IMR-90 (cell line): ENCODE results near the gene HAND2. TPM values are rescaled to one million over a fixed set of nuclear protein-coding genes. Genes with fewer than 3 reads are reported as not detected.

ENCODE experiments used
- ATAC-seq: fragments of 200-7000 bp; cut with Tn5 transposase; 2 replicates; pipeline ENCODE4 v1.9.1; 2020; ENCODE audit warnings: low read depth, mild to moderate bottlenecking, moderate library complexity
- BruUV-seq: library from RNA; stranded (reverse); fragments of 400-500 nt; replicated peaks from 2 replicates; lab custom pipeline; 2021; lab: Mats Ljungman, UMichigan
- CTCF ChIA-PET: fragments of 300-600 bp; formaldehyde crosslinking; extraction: SDS; loops from one replicate; lab custom pipeline; 2021; ENCODE audit warnings: antibody characterized with exemption; lab: Yijun Ruan, JAX
- POLR2A ChIA-PET: fragments of 300-600 bp; sonication (Branson Sonifier 250); formaldehyde crosslinking; loops from one replicate; lab custom pipeline; 2022; ENCODE audit warnings: antibody characterized with exemption; ENCODE audit not compliant: unreplicated experiment; lab: Charles Lee
- DNase-seq: peaks from one replicate; pipeline ENCODE4 v3.0.0; 2013
- H2AFZ ChIP-seq: replicated peaks from 2 replicates; pipeline ENCODE3; 2013; ENCODE audit warnings: low read length, mild to moderate bottlenecking; ENCODE audit not compliant: poor library complexity
- H2AK5ac ChIP-seq: 2 replicates; pipeline ENCODE4 v1.6.1; 2013; ENCODE audit warnings: low read depth, low read length, inconsistent platforms
- H2AK9ac ChIP-seq: replicated peaks from 2 replicates; pipeline ENCODE3; 2013; ENCODE audit warnings: mild to moderate bottlenecking, low read depth, low read length, moderate library complexity; ENCODE audit not compliant: poor library complexity
- H2BK120ac ChIP-seq: 2 replicates; pipeline ENCODE4 v1.6.1; 2013; ENCODE audit warnings: low read depth, low read length, inconsistent platforms
- H2BK15ac ChIP-seq: 3 replicates; pipeline ENCODE4 v1.6.1; 2013; ENCODE audit warnings: low read depth, low read length, inconsistent platforms
- H2BK20ac ChIP-seq: 2 replicates; pipeline ENCODE4 v1.6.1; 2013; ENCODE audit warnings: low read depth, mild to moderate bottlenecking, inconsistent platforms, low read length, moderate library complexity
- H2BK5ac ChIP-seq: 2 replicates; pipeline ENCODE4 v1.6.1; 2013; ENCODE audit warnings: mild to moderate bottlenecking, low read depth, low read length, inconsistent platforms; ENCODE audit not compliant: poor library complexity, severe bottlenecking
- H3K14ac ChIP-seq: replicated peaks from 2 replicates; pipeline ENCODE4 v1.6.1; 2013; ENCODE audit warnings: low read depth, low read length, inconsistent platforms
- H3K18ac ChIP-seq: 2 replicates; pipeline ENCODE4 v1.6.1; 2013; ENCODE audit warnings: low read depth, low read length, control low read depth
- H3K23ac ChIP-seq: 2 replicates; pipeline ENCODE4 v1.6.1; 2013; ENCODE audit warnings: low read depth, low read length, inconsistent platforms
- H3K27ac ChIP-seq: 2 replicates; pipeline ENCODE4 v1.5.1; 2013; ENCODE audit warnings: mild to moderate bottlenecking, control low read depth, low read length; ENCODE audit not compliant: insufficient read depth
- H3K27me3 ChIP-seq: 2 replicates; pipeline ENCODE4 v1.6.1; 2013; ENCODE audit warnings: low read length; ENCODE audit not compliant: control insufficient read depth, insufficient read depth
- H3K36me3 ChIP-seq: 2 replicates; pipeline ENCODE4 v1.6.1; 2013; ENCODE audit warnings: low read length, mixed read lengths; ENCODE audit not compliant: control insufficient read depth, insufficient read depth
- H3K4ac ChIP-seq: 2 replicates; pipeline ENCODE4 v1.6.1; 2013; ENCODE audit warnings: low read depth, low read length, inconsistent platforms
- H3K4me1 ChIP-seq: 2 replicates; pipeline ENCODE4 v1.6.1; 2013; ENCODE audit warnings: low read length, mixed read lengths; ENCODE audit not compliant: control insufficient read depth, insufficient read depth
- H3K4me2 ChIP-seq: 2 replicates; pipeline ENCODE4 v1.6.1; 2013; ENCODE audit warnings: low read depth, mild to moderate bottlenecking, control low read depth, low read length, moderate library complexity
- H3K4me3 ChIP-seq: 2 replicates; pipeline ENCODE4 v1.5.1; 2013; ENCODE audit warnings: low read depth, mild to moderate bottlenecking, control low read depth, low read length, moderate library complexity; ENCODE audit not compliant: insufficient read depth
- H3K56ac ChIP-seq: 2 replicates; pipeline ENCODE4 v1.6.1; 2013; ENCODE audit warnings: low read length, inconsistent platforms; ENCODE audit not compliant: insufficient read depth; ENCODE audit errors: extremely low read depth
- H3K79me1 ChIP-seq, 2 experiments: 2 replicates each; pipeline ENCODE4 v1.6.1; 2013; ENCODE audit warnings: low read length in 2 of 2, inconsistent platforms in 1 of 2, low read depth in 1 of 2
- H3K9ac ChIP-seq: 2 replicates; pipeline ENCODE4 v1.6.1; 2013; ENCODE audit warnings: low read depth, low read length, control low read depth
- H3K9me1 ChIP-seq: 2 replicates; pipeline ENCODE4 v1.6.1; 2013; ENCODE audit warnings: low read length, inconsistent platforms; ENCODE audit not compliant: insufficient read depth
- H3K9me3 ChIP-seq: 2 replicates; pipeline ENCODE4 v1.6.1; 2013; ENCODE audit warnings: low read length; ENCODE audit not compliant: control insufficient read depth, insufficient read depth
- H4K20me1 ChIP-seq: 2 replicates; pipeline ENCODE4 v1.6.1; 2013; ENCODE audit warnings: low read length, inconsistent platforms; ENCODE audit not compliant: insufficient read depth
- H4K5ac ChIP-seq: 2 replicates; pipeline ENCODE4 v1.6.1; 2013; ENCODE audit warnings: mild to moderate bottlenecking, low read depth, low read length, control low read depth
- H4K8ac ChIP-seq, 2 experiments: 2 replicates each; pipeline ENCODE4 v1.6.1; 2013; ENCODE audit warnings: low read depth in 2 of 2, low read length in 2 of 2, control low read depth in 1 of 2, inconsistent platforms in 1 of 2
- H4K91ac ChIP-seq: 2 replicates; pipeline ENCODE4 v1.6.1; 2013; ENCODE audit warnings: low read depth, low read length, inconsistent platforms; ENCODE audit not compliant: insufficient read depth
- CHD1 ChIP-seq: IDR thresholded peaks from 2 replicates; pipeline ENCODE4 v1.6.1; 2012; ENCODE audit warnings: low read depth, low read length, improper control_type of control experiment
- ELK1 ChIP-seq: fragments of 150-350 bp; IDR thresholded peaks from 2 replicates; pipeline ENCODE4 v1.6.1; 2016; ENCODE audit warnings: low read depth, mild to moderate bottlenecking, low read length, moderate library complexity, borderline replicate concordance
- MAFK ChIP-seq: IDR thresholded peaks from 2 replicates; pipeline ENCODE4 v1.6.1; 2012; ENCODE audit warnings: low read depth, low read length, improper control_type of control experiment
- MAZ ChIP-seq: IDR thresholded peaks from 2 replicates; pipeline ENCODE4 v1.6.1; 2012; ENCODE audit warnings: low read depth, mild to moderate bottlenecking, low read length, improper control_type of control experiment, moderate library complexity, borderline replicate concordance
- MXI1 ChIP-seq: IDR thresholded peaks from 2 replicates; pipeline ENCODE4 v1.6.1; 2012; ENCODE audit warnings: low read depth, mild to moderate bottlenecking, low read length, moderate library complexity, borderline replicate concordance
- POLR2A ChIP-seq: IDR thresholded peaks from 2 replicates; pipeline ENCODE4 v1.6.1; 2012; ENCODE audit warnings: mild to moderate bottlenecking, low read depth, low read length
- RAD21 ChIP-seq: IDR thresholded peaks from 2 replicates; pipeline ENCODE4 v1.6.1; 2012; ENCODE audit warnings: low read length, improper control_type of control experiment
- RCOR1 ChIP-seq: IDR thresholded peaks from 2 replicates; pipeline ENCODE4 v1.6.1; 2012; ENCODE audit warnings: mild to moderate bottlenecking, low read length, improper control_type of control experiment; ENCODE audit not compliant: insufficient replicate concordance
- RFX5 ChIP-seq: IDR thresholded peaks from 2 replicates; pipeline ENCODE4 v1.8.0; 2012; ENCODE audit warnings: low read depth, mild to moderate bottlenecking, low read length, moderate library complexity
- SMC3 ChIP-seq: fragments of 150-350 bp; IDR thresholded peaks from 2 replicates; pipeline ENCODE4 v1.6.1; 2016; ENCODE audit warnings: low read depth, mild to moderate bottlenecking, antibody characterized with exemption, low read length, moderate library complexity
- USF2 ChIP-seq: fragments of 150-350 bp; IDR thresholded peaks from 2 replicates; pipeline ENCODE4 v1.6.1; 2017; ENCODE audit warnings: mild to moderate bottlenecking, antibody characterized with exemption, low read length, low read depth
- WGBS, 2 experiments: methylation state at CpG; one replicate each; pipeline versions ENCODE4 v1.1.5 to v1.1.7; 2013; ENCODE audit warnings: missing lambda C conversion rate in 2 of 2; ENCODE audit not compliant: insufficient read length in 1 of 2; ENCODE audit errors: extremely low coverage in 2 of 2; 5-methylcytosine and 5-hydroxymethylcytosine counted together
- dilution Hi-C: fragments of 300-500 bp; cut with HindIII; formaldehyde crosslinking; loops from one replicate; pipeline ENCODE4 v1.14.3; 2018; ENCODE audit warnings: low sequenced_read_pairs; ENCODE audit not compliant: unreplicated experiment
- in situ Hi-C: fragments of 300-500 bp; cut with MboI; formaldehyde crosslinking; loops from 3 replicates; pipeline ENCODE4 v1.14.3; 2019; ENCODE audit warnings: low sequenced_read_pairs, inconsistent platforms, mixed read lengths
- intact Hi-C: fragments of 100-400 bp; cut with micrococcal nuclease; formaldehyde crosslinking; loops from 2 replicates; pipeline ENCODE4 v1.10.0; 2022
- polyA plus RNA-seq, 3 experiments: library from polyadenylated mRNA; depleted of rRNA; stranded (reverse); fragments of >200 nt; gene quantifications; 2 replicates each; pipeline ENCODE4 v1.2.3, GENCODE V29; 2012; ENCODE audit warnings: low replicate concordance in 1 of 3
- total RNA-seq: library from RNA; depleted of rRNA; stranded (reverse); fragments of >200 nt; gene quantifications from 2 replicates; pipeline ENCODE4 v1.2.3, GENCODE V29; 2012

HAND2 gene
- total and polyA plus RNA-seq, 2 of the 4 experiments (the other 2 are of a cell fraction), result 0.36 to 0.97 TPM

- no peak for DNase-seq
- in situ Hi-C loops (loop anchor here (10.0 to 25.0 kb wide), 3 partner anchors 475 to 803 kb away; no protein-coding TSS in a partner anchor), dilution Hi-C loops (no loop called here), intact Hi-C loops (no loop called here)
- no peak overlapping the region for H4K91ac ChIP-seq
- TF ChIP-seq RCOR1 (no peak), RAD21 (no peak), MAZ (no peak), ELK1 (no peak), CHD1 (no peak), USF2 (no peak), RFX5 (no peak), MAFK (no peak), SMC3 (no peak), POLR2A (no peak), MXI1 (no peak)
- ChIA-PET POLR2A (interaction anchor here (0.7 kb wide), 1 partner anchor 89 kb away, joined by 3 read pairs; no protein-coding TSS in a partner anchor), CTCF (interaction anchor here (1.2 to 1.3 kb wide), 2 partner anchors 88 kb away, joined by 3 to 6 read pairs; no protein-coding TSS in a partner anchor)
- H3K27me3 ChIP-seq, result peaks cover 71% of the 10 kb centered on the region
- no peak overlapping the region; the same call in 1 of the 2 replicates for H2BK120ac ChIP-seq
- no peak overlapping the region for H3K9ac ChIP-seq
- no peak overlapping the region for H3K4ac ChIP-seq
- H3K4me3 ChIP-seq, result peak overlapping the region; percentile 28; the same call in 1 of the 2 replicates
- no peaks in the 10 kb centered on the region for H4K20me1 ChIP-seq
- no peak overlapping the region for H3K18ac ChIP-seq
- no peak overlapping the region for H2BK5ac ChIP-seq
- H2AK9ac ChIP-seq, result no peak overlapping the region
- H3K27ac ChIP-seq, result no peak overlapping the region
- no peak overlapping the region for H4K8ac ChIP-seq
- H4K5ac ChIP-seq, result no peak overlapping the region; the same call in 1 of the 2 replicates
- no peak overlapping the region for H3K14ac ChIP-seq
- H2AK5ac ChIP-seq, result no peak overlapping the region
- BruUV-seq, result no TSS peak
- no peaks in the 10 kb centered on the region for H3K79me1 ChIP-seq
- ATAC-seq, result no peak
- peak overlapping the region; percentile 86 for H2AFZ ChIP-seq
- 25% methylated on average over 22 of the region's 72 CpGs; no CpG with 5 or more reads in 1 of the 2 experiments for WGBS, 2 experiments
- H3K4me2 ChIP-seq, result no peak overlapping the region
- no peak overlapping the region for H2BK15ac ChIP-seq
- no peak overlapping the region for H3K23ac ChIP-seq
- no peaks in the 10 kb centered on the region for H3K9me1 ChIP-seq
- H2BK20ac ChIP-seq, result no peak overlapping the region
- H3K36me3 ChIP-seq, result no peaks in the 10 kb centered on the region
- H3K4me1 ChIP-seq, result no peaks in the 10 kb centered on the region
- H3K56ac ChIP-seq, result no peak overlapping the region
- H3K9me3 ChIP-seq, result peaks cover 11% of the 10 kb centered on the region; the same call in 1 of the 2 replicates
Measured at GRCh38 chr4:173509036-173510001, 20.7 kb downstream of the HAND2 start.
